HG02884 (cell line): Measurements from ENCODE around the gene MFSD6L.

Experiments used
- ATAC-seq: cut with Tn5 transposase; IDR thresholded peaks from one replicate; pipeline ENCODE4 v1.9.1; 2021; ENCODE audit warnings: mild to moderate bottlenecking, moderate library complexity; ENCODE audit not compliant: unreplicated experiment

Gene MFSD6L

DNA sequence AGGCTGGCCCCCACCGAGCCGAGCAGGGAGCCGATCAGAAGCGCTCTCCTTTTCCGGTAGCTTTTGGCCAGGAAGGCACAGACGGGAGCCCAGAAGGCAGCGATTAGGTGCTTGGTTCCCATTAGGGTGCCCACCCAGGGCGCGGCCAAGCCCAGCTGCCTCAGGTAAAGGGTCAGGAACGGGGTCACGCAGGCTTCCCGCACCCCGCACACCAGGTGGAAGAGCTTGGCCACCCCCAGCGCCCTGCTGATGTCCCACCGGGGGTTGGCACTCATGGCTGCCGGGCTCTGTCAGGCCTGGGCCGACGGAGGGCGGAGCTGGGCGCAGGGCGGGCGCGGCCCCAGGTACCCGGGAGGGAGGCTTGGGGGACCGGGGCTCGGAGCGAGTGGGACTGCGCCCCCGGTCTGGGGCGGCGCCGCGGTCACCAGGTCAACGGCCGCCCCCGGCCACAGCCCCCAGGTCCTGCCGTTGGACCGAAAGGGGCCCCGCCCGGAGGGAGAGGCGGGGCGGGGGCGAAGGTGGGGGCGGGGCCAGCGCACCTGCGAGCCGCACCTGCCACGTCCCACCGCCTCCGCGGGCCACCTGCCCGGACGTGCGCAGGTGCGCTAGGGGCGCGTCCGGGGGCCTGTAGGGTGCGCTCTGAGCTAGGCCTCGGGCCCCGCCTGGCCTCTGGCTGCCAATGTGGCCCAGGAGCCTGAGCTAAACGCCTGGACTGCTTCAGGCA is at the start of gene MFSD6L:
MFSD6L (minus strand) TSS at position 520 of the 724 bp plus-strand sequence; CDS start at position 275, 245 bp downstream.
- no peak for ATAC-seq

GRCh38 chr17:8847891-8848290 is 48.7 kb upstream of the MFSD6L start:
- ATAC-seq: no peak

DNA sequence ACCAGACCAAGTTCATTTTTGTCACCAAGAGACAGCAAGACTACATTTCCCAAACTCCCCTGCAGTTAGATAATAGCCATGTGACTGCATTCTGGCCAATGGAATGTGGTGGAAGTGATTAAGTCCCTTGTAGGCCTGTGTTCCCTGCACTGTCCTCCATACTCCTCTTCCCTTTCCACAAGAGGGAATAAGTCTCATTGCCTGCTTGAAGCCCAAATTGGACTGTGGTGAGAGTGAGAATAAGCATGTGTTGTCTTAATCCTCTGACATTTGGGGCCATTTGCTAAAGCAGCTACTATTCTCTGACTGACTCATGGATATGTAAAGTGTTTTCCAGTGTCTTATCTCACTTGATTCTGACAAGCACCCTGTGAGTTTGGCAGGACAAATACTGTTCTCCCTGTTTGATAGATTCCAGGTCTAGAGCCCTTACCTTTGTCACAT is 47.6 kb upstream of the MFSD6L start:
- ATAC-seq: no peak

DNA sequence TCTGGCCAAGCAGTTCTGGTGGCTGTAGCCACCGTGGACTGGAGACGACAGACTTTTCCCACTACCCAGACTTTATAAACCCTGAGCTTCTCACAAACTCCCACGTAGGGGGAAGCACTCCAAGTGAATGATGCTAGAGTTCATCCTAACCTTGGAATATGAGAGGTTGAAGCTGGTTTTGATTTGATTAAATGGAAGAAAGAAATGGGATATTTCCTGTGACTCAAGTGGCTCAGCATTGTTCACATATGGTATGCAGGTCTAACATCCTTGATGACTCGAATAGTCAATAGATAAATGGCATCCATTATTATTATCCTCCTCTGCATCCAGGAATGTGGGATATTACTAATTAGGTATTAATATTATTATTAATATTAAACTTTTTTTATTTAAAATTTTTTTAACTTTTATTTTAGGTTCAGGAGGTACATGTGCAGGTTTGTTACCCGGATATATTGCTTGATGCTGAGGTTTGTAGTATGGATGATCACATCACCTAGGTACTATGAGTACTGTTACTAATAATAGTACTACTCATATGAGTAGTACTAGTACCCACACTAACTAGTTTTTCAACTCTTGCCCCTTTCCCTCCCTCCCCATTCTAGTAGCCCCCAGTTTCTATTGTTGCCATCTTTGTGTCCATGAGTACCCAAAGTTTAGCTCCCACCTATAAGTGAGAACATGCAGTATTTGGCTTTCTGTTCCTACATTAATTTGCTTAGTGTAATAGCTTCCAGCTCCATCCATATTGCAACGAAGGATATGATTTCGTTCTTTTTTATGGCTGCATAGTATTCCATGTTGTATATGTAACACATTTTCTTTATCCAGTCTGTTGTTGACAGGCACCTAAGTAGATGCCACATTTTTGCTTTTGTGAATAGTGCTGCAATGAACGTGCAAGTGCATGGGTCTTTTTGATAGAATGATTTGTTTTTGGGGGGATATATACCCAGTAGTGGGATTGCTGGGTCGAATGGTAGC is 45.4 kb upstream of the MFSD6L start:
- no peak for ATAC-seq

DNA sequence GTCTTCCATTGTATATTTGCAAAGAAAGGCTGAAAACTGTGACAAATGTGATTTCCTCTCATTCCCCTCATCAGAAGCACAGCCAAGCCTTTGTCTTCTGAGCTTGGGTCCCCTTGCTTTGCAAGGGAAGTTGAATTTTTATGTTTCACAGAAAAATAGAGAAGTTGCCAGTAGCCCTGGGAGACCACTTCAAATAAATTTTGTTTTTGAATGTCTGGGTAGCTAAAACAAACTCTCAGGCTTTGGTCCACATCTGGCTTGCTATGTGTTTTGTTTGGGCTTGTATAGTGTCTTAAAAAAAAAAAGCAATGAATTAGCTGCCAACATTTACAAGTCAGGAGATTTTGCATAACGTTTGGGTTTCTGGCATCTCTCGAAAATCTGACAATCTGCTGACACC is 44.2 kb upstream of the MFSD6L start:
- ATAC-seq: no peak

DNA sequence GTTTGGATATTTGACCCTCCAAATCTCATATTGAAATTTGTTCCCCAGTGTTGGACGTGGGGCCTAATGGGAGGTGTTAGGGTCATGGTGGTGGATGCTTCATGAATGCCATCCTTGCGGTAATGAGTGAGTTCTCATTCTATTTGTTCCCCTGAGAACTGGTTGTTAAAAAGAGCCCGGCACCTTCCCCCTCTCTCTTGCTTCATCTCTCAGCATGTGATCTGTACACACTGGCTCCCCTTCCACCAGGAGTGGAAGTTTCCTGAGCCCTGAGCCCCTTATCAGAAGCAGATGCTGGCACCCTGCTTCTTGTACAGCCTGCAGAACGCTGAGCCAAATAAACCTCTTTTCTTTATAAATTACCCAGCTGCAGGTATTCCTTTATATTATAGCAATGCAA is 42.7 kb upstream of the MFSD6L start:
- ATAC-seq: no peak

DNA sequence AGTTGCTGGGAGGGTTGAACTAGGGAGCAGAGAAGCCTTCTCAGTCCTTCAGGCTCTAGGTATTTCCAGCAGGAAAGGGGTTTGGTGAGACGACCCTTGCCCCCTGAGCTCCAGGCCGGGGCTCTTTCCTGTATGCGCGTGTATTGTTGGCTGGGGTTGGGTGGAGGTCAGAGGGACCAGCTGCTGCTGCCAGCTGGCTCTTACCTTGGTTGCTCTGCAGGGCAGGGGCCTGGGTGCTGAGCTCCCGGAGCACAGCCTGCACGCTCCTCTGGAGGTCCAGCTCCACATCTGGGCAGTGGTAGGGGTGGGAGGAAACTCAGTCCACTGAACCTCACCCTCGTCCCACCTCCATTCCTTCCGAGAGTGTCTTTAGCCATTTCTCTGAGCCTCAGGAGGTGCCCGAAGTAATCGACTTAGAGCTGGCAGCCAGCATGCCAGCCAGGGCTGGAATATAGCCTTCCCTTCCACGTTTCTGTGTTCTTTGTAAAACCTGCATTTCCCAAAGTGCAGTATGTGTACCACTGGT is 40.3 kb upstream of the MFSD6L start:
- no peak for ATAC-seq

GRCh38 chr17:8838551-8839095 is 39.5 kb upstream of the MFSD6L start:
- no peak for ATAC-seq

DNA sequence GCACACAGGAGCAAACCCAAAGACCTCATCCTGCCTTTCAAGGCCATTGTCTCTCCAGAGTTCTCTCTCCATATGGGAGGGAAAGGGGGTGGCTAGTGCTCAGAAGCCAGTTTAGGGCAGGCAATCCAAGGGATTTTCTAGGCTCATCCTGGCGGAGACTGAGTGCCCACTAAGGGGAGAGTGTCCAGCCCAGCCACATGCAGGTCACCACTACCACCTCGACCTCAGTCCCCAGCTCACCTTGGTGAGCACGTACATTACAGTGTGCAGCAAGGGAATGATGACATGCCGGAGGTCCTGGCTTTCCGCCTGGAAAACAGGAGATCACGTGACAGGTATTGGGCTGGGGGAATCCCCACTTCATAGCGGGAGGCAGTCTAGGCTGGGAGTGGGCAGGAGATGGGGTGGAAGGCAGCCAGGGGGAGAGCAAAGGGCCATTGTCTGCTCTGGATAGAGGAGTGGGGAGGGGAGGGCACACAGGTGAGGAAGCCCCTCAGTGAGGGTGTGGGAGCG is 38.5 kb upstream of the MFSD6L start:
- no peak for ATAC-seq

DNA sequence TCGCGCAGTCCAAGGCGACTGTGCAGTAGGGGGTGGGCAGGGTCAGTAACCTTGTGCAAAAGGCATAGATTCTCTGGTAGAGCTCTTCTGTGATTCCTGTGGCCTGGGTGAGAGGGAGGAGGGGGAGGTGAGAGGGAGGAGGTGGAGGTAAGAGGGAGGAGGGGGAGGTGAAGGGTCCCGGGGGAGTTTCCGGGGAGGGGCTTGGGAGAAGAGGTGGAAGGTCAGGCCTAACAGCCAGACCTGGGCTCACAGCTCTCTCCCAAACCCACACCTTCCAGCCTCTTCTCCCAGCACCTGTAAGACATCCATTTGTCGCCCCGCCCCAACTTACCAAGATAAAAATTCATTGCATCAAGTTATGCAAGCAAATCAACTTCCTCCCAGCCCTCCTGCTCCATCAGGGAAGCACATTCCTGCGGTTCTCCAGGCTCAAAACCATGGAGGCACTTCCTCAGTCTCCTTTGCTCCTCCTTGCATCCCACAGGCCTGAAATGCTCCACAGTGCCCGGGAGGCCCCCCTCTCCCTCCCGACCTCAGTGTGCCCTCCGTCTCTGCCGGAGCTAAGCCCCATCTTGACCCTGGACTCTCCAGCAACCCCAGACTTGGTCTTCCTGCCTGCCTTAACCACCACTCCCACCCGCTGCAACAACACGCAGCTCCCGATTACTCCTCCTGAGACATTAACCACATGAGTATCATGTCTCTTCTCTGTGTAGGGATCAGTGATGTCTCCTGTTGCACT is 37.8 kb upstream of the MFSD6L start:
- no peak for ATAC-seq

- ATAC-seq: no peak
Measured at GRCh38 chr17:8835631-8836364, 36.6 kb upstream of the MFSD6L start.

- no peak for ATAC-seq
Measured at GRCh38 chr17:8835106-8835505, 35.9 kb upstream of the MFSD6L start.

GRCh38 chr17:8832711-8833352 is 33.7 kb upstream of the MFSD6L start:
- ATAC-seq: no peak

- no peak for ATAC-seq
Measured at GRCh38 chr17:8831234-8831849, 32.2 kb upstream of the MFSD6L start.

- no peak for ATAC-seq
Measured at GRCh38 chr17:8830141-8830540, 31.0 kb upstream of the MFSD6L start.

GRCh38 chr17:8829036-8829941 is 30.1 kb upstream of the MFSD6L start:
- ATAC-seq: no peak

- no peak for ATAC-seq
Measured at GRCh38 chr17:8828517-8828875, 29.3 kb upstream of the MFSD6L start.
